ENCODE data around the gene RNF183.
"Not testable (repeated sequence)": the region's sequence is repeated elsewhere in the genome, so short reads cannot be mapped to it uniquely, and the experiment has no call there.

RNF183 gene

GRCh38 chr9:113317777-113318176 is 14.6 kb upstream of the RNF183 start:
- no peak for DNase-seq (ENCODE audit: low read depth in 3 of 3, low spot score in 1 of 3)

- no peak for DNase-seq (ENCODE audit: low read depth in 3 of 3, low spot score in 1 of 3)
Measured at GRCh38 chr9:113316030-113316429, 12.9 kb upstream of the RNF183 start.

- no peak for DNase-seq (ENCODE audit: low read depth in 3 of 3, low spot score in 1 of 3)
Measured at GRCh38 chr9:113315231-113315630, 12.1 kb upstream of the RNF183 start.

GRCh38 chr9:113313261-113313660 is 10.1 kb upstream of the RNF183 start:
- no peak for DNase-seq (ENCODE audit: low read depth in 3 of 3, low spot score in 1 of 3)

GRCh38 chr9:113311961-113312360 is 8.8 kb upstream of the RNF183 start:
- no peak for DNase-seq (ENCODE audit: low read depth in 3 of 3, low spot score in 1 of 3)

GRCh38 chr9:113310538-113310937 is 7.4 kb upstream of the RNF183 start:
- DNase-seq (ENCODE audit: low read depth in 3 of 3, low spot score in 1 of 3): no peak

DNA sequence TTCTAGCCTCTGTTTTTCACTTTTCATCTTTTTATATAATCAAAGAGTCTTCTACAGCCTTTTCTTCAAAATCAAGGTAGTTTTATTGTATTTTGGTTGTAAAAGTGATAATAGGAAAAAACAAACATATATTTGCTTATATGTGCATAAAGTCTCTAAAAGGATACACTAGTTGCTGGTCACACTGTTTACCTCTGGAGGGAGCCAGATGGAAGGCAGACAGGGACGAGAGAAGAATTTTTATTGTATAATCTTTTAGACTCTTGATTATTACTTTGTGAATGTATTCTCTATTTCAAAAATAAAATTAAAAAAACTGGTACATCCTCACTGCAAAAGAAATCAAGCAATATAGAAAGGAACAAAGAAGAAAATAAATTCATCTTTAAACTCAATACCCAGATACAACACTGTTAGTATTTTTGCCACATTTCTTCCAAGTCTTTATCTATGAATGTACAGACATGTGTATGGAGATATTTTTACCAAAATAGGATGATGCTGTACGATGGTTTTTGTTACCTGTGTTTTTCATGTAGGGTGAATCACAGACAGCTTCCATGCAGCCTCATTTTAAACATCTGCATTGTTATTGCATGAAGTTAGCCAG is 6.1 kb upstream of the RNF183 start:
- DNase-seq (ENCODE audit: low read depth in 3 of 3, low spot score in 1 of 3): no peak

DNA sequence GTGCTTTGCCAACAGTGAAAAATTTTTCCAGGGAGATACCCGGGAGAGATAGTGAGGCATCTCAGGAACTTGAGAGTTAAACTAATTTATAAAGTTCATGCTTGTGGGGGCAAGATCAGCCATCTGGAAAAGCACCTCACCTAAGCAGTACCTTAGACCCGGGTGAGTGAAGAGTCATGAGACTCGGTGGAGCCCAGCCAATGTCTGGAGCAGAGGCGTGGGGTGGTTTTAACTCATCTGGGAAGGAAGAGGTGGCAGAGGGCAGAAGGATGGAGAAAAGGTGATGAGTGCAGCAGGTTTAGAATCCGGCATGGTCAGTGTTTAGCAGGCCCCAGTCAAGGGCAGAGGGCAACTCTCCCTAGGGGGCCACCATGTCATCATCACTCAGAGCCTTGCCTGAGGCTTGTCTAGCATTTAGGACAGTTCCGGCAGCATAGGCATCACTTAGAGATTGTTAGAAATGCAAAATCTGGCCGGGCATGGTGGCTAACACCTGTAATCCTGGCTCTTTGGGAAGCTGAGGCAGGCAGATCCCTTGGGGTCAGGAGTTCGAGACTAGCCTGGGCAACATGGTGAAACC is 4.3 kb upstream of the RNF183 start:
- no peak for DNase-seq (ENCODE audit: low read depth in 3 of 3, low spot score in 1 of 3)

GRCh38 chr9:113306566-113306965 is 3.4 kb upstream of the RNF183 start:
- no peak for DNase-seq (ENCODE audit: low read depth in 3 of 3, low spot score in 1 of 3)

GRCh38 chr9:113301548-113301947 is 1.6 kb downstream of the RNF183 start:
- DNase-seq (ENCODE audit: low read depth in 3 of 3, low spot score in 1 of 3): no peak

DNA sequence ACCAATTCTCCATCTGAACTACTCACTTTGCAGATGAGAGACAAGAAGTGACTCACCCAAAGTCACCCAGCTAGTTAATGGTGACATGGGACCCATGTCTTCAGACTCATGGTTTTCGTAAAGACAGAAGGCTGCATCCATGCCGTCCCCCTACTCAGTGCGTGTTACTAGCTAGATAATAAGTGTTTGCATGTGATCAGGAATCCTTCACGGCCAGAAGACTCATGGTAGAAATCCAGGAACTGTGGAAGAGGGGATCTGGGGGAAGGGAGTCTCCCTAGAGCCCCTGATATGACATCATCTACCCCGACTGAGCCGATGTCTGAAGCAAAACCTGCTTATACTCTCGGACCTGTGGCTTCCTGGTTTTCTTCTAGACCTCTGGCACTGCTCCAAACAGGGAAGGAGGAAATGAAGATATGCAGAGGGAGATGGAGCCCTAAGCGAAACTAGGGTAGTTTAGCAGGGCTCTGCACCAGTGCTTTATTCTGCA is 3.3 kb downstream of the RNF183 start:
- DNase-seq (ENCODE audit: low read depth in 3 of 3, low spot score in 1 of 3): no peak

GRCh38 chr9:113298924-113299770 is 4.0 kb downstream of the RNF183 start:
- DNase-seq (ENCODE audit: low read depth in 3 of 3, low spot score in 1 of 3): no peak

DNA sequence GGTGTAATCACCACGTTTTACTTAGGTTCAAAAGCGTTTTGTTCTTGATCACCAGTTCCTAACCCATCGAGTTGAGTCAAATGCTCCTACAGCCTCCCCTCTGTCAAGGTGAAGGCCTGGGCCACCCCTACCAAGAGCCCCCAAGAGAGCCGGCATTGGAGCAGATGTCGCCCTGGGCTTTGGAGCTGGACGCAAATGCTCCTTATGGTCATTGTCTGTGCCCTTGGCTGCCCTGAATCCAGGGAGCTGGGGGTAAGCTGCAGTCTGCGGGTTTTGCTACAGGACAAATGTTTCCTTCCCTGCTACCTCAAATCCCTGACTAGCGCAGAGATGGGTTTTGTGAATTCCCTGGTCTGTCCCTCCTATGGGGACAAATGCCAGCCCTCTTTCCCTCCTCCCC is 4.9 kb downstream of the RNF183 start:
- no peak for DNase-seq (ENCODE audit: low read depth in 3 of 3, low spot score in 1 of 3)

DNA sequence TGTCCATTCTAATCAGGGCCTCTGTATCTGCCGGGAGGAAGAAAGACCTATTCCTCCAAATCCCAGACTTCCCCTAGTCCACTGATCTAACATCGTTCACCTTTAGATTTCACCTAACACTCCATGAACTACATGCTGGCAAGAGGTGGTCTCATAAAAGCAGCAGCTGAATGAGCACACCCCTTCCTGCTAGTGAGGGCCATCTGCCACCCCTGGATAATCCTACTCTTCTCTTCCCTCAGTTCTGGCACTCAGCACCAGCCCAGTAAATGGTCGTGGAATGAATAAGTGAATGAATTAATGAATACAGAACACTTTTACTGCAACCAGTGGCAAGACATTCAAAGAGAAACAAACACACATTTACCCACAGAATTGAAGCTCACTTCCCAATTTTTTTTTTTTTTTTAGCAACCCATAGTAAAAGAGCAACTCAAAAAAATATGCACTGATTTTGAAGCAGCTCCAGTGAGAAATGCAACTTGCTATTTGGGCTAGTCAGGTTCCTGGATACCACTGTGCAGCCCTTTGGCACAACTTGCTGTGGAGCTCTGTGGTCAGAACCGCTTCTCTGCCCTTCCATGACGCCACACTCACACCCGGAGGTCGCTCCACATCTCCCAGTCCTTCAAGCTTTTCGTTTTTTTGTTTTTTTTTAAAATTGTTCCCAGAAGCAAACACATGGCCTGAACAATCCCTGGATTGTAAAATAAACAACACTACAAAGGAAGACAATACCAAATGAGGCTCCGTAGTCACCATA is 6.2 kb downstream of the RNF183 start:
- DNase-seq (ENCODE audit: low read depth in 3 of 3, low spot score in 1 of 3): no peak

- DNase-seq (ENCODE audit: low read depth in 3 of 3, low spot score in 1 of 3): not testable (repeated sequence)
Measured at GRCh38 chr9:113296247-113296646, 6.9 kb downstream of the RNF183 start.

DNA sequence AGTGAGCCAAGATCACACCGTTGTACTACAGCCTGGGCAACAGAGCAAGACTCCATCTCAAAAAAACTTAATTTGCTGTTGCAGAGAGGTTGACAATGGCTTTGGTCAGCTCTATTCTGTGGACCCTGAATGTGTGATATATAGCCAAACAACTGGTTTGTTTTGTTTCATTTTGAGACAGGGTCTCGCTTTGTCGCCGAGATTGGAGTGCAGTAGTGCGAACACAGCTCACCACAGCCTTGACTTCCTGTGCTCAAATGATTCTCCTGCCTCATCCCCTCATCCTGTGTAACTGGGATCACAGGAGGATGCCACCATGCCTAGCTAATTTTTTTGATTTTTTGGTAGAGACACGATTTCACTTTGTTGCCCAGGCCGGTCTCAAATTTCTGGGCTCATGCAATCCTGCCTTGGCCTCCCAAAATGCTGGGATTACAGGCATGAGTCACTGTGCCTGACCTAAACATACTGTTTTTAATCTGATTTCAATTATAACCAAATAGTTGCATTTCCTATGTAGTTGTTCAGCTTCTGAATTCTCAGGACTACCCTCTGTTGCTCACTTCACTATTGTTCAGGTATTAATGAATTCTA is 9.8 kb downstream of the RNF183 start:
- no peak for DNase-seq (ENCODE audit: low read depth in 3 of 3, low spot score in 1 of 3)

GRCh38 chr9:113290052-113290607 is 13.0 kb downstream of the RNF183 start:
- DNase-seq (ENCODE audit: low read depth in 3 of 3, low spot score in 1 of 3): no peak

DNA sequence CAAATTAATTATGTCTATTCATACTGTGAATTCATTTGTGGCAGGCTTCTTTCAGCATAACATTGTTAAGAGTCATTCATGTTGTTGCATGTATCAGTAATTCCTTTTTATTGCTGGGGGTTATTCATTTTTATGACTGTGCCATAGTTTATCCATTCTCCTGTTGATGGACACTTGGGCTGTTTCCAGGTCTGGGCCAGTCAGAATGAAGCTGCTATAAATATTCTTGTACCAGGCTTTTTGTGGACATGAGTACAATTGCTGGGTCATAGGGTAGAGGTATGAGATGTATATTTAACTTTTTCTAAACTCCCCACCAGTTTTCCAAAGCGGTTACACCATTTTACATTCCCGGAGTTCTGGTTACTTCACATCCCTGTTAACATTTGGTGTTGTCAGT is 14.1 kb downstream of the RNF183 start:
- DNase-seq (ENCODE audit: low read depth in 3 of 3, low spot score in 1 of 3): no peak

DNA sequence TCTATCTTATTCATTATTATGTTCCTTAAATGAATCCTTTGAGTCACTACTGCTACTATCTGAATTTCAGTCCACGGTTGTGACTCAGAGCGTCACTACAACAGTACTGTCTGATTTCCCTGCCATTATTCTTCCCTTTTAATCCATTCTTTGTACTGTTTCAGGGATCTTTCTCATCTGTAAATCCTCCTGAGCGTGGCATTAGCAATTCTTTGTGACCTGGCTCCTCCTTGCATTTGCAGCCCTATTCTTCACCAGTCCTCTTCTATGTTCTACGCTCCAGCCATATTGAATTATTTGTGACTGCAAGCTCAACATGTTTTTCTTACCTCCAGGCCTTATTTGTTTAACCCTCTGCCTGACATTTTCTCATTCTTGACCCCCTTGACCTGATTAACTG is 21.8 kb downstream of the RNF183 start:
- no peak for DNase-seq (ENCODE audit: low read depth in 3 of 3, low spot score in 1 of 3)

- no peak for DNase-seq (ENCODE audit: low read depth in 3 of 3, low spot score in 1 of 3)
Measured at GRCh38 chr9:113278840-113279239, 24.3 kb downstream of the RNF183 start.

Measured in stimulated activated CD4-positive, alpha-beta T cell treated with anti-CD3 and anti-CD28 coated beads, TNF-alpha, amount 100 ng/mL, for 1 hour (primary cell).